MM.1S (cell line): ENCODE data around the gene PTPRG.

Experiments
- EZH2 ChIP-seq: fragments of 300-600 bp; sonication (generic); optimal IDR thresholded peaks from 2 replicates; pipeline ENCODE3; 2017; ENCODE audit warnings: low read depth, mild to moderate bottlenecking, antibody characterized with exemption, low read length, mixed read lengths
- EZH2phosphoT487 ChIP-seq: fragments of 300-600 bp; sonication (generic); IDR thresholded peaks from 2 replicates; pipeline ENCODE4 v1.6.1; 2018; ENCODE audit warnings: antibody characterized with exemption, low read length
- TF ChIP-seq, protein P1 (sequence below): fragments of 300-600 bp; sonication (generic); IDR thresholded peaks from 2 replicates; pipeline ENCODE4 v1.5.1; 2016; ENCODE audit warnings: antibody characterized with exemption, low read length, mixed read lengths

DNA sequence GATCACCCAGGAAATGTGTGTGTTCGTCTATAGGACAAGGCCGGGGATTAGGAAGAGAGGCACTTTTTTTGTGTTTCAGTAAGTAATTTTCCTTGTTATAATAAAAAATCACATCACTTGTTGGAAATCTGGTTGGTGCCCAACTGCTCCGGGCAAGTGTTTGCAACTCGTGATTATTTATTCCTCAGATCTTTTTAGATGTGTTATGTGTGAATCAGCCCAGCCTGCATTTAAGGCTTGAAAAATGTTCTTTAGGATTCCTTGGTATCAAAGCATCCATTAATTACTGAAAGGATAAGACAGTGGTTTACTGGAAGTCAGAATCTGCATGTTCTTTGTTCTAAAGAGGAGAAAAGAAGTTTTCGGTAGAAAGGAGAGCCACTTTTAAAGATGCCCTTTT lies 466.4 kb downstream of the PTPRG start:
- TF ChIP-seq, protein P1, sequence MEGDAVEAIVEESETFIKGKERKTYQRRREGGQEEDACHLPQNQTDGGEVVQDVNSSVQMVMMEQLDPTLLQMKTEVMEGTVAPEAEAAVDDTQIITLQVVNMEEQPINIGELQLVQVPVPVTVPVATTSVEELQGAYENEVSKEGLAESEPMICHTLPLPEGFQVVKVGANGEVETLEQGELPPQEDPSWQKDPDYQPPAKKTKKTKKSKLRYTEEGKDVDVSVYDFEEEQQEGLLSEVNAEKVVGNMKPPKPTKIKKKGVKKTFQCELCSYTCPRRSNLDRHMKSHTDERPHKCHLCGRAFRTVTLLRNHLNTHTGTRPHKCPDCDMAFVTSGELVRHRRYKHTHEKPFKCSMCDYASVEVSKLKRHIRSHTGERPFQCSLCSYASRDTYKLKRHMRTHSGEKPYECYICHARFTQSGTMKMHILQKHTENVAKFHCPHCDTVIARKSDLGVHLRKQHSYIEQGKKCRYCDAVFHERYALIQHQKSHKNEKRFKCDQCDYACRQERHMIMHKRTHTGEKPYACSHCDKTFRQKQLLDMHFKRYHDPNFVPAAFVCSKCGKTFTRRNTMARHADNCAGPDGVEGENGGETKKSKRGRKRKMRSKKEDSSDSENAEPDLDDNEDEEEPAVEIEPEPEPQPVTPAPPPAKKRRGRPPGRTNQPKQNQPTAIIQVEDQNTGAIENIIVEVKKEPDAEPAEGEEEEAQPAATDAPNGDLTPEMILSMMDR: no peak
- no peak for TF ChIP-seq EZH2
- no peak for TF ChIP-seq EZH2phosphoT487
